Thoracic aorta (tissue), 2 donors: Measurements from ENCODE around the gene PCDHB8. TPM values are rescaled to one million over a fixed set of nuclear protein-coding genes. Genes with fewer than 3 reads are reported as not detected.
"Not testable (repeated sequence)": the region's sequence is repeated elsewhere in the genome, so short reads cannot be mapped to it uniquely, and the experiment has no call there.

ENCODE experiments used
- ATAC-seq: fragments of 150-250 bp; one replicate; pipeline ENCODE4 v1.8.0; 2017; ENCODE audit warnings: low read depth; ENCODE audit not compliant: insufficient number of reproducible peaks, low FRiP score
- DNase-seq: peaks from one replicate; pipeline ENCODE4 v3.0.0-alpha.2; 2020; ENCODE audit warnings: low spot score
- H3K27ac ChIP-seq, 2 donors: fragments of 200-600 bp; sonication (generic); 1 replicate in 1 of 2; 2 replicates in 1 of 2; pipeline ENCODE4 v1.5.1; 2016; ENCODE audit warnings: mild to moderate bottlenecking in 2 of 2, moderate library complexity in 2 of 2
- H3K27me3 ChIP-seq: fragments of 200-600 bp; sonication (generic); replicated peaks from 2 replicates; pipeline ENCODE4 v1.6.0; 2016; ENCODE audit warnings: mild to moderate bottlenecking; ENCODE audit not compliant: insufficient read depth
- H3K36me3 ChIP-seq: fragments of 200-600 bp; sonication (generic); one replicate; pipeline ENCODE4 v1.5.1; 2016
- H3K4me1 ChIP-seq, 2 donors: fragments of 200-600 bp; sonication (generic); 1 replicate in 1 of 2; 2 replicates in 1 of 2; pipeline versions ENCODE4 v1.5.1 to v1.6.0; 2016; ENCODE audit warnings: low read depth in 2 of 2, mild to moderate bottlenecking in 1 of 2; ENCODE audit not compliant: control insufficient read depth in 1 of 2
- H3K4me3 ChIP-seq: fragments of 200-600 bp; sonication (generic); 2 replicates; pipeline ENCODE4 v1.5.1; 2016; ENCODE audit warnings: mild to moderate bottlenecking
- H3K9me3 ChIP-seq: fragments of 200-600 bp; sonication (generic); 2 replicates; pipeline ENCODE4 v1.5.1; 2016
- total RNA-seq, 2 donors: library from RNA; depleted of rRNA; stranded (reverse); fragments of >200 nt; gene quantifications; one replicate each; pipeline versions ENCODE4 v1.1.0 to v1.2.3, GENCODE V29; 2016
- TF ChIP-seq, protein P1 (sequence below): fragments of 200-600 bp; sonication (generic); IDR thresholded peaks from one replicate; pipeline ENCODE4 v1.5.1; 2019; ENCODE audit warnings: antibody characterized with exemption

PCDHB8 gene
- total RNA-seq, 2 donors from 2014 or later = 0.95 to 1.7 TPM

DNA sequence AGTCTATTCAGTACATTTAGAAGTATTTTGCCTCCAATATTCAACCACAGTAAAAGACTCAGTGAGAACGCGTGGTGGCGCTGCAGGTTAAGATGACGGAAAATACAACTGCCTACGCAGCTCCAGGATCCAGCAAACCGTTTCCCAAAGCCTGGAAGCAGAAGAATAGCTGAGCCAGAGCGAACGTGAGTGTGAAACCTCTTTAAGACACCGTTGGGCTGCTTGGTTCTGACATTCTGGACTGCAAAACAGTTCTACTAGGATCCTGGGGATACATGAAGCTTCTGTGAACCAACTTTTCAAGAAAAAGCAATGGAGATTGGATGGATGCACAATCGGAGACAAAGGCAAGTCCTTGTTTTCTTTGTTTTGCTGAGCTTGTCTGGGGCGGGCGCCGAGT lies 4.7 kb downstream of the PCDHB8 start, which contains the start of gene PCDHB16:
Gene PCDHB16 (plus strand): TSS at position 140 of the 400 bp plus-strand sequence. CDS start 173 bp downstream, at position 313.
- H3K27ac ChIP-seq = peak within 1 kb of the TSS in 1 of 2 donors; percentile 58
- no peaks in the 10 kb centered on the region for H3K27me3 ChIP-seq
- DNase-seq (no peak), ATAC-seq (peak; percentile 31)
- H3K4me3 ChIP-seq = peak within 1 kb of the TSS; percentile 64
- H3K36me3 ChIP-seq = no peaks in the 10 kb centered on the region
- TF ChIP-seq, protein P1, sequence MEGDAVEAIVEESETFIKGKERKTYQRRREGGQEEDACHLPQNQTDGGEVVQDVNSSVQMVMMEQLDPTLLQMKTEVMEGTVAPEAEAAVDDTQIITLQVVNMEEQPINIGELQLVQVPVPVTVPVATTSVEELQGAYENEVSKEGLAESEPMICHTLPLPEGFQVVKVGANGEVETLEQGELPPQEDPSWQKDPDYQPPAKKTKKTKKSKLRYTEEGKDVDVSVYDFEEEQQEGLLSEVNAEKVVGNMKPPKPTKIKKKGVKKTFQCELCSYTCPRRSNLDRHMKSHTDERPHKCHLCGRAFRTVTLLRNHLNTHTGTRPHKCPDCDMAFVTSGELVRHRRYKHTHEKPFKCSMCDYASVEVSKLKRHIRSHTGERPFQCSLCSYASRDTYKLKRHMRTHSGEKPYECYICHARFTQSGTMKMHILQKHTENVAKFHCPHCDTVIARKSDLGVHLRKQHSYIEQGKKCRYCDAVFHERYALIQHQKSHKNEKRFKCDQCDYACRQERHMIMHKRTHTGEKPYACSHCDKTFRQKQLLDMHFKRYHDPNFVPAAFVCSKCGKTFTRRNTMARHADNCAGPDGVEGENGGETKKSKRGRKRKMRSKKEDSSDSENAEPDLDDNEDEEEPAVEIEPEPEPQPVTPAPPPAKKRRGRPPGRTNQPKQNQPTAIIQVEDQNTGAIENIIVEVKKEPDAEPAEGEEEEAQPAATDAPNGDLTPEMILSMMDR = peak; percentile 26
- H3K9me3 ChIP-seq = peaks cover 53% of the 10 kb centered on the region
- H3K4me1 ChIP-seq = no peaks in the 10 kb centered on the region

DNA sequence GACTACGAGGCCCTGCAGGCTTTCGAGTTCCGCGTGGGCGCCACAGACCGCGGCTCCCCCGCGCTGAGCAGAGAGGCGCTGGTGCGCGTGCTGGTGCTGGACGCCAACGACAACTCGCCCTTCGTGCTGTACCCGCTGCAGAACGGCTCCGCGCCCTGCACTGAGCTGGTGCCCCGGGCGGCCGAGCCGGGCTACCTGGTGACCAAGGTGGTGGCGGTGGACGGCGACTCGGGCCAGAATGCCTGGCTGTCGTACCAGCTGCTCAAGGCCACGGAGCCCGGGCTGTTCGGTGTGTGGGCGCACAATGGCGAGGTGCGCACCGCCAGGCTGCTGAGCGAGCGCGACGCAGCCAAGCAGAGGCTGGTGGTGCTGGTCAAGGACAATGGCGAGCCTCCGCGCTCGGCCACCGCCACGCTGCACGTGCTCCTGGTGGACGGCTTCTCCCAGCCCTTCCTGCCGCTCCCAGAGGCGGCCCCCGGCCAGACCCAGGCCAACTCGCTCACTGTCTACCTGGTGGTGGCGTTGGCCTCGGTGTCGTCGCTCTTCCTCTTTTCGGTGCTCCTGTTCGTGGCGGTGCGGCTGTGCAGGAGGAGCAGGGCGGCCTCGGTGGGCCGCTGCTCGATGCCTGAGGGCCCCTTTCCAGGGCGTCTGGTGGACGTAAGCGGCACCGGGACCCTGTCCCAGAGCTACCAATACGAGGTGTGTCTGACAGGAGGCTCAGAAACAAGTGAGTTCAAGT lies 6.7 kb downstream of the PCDHB8 start:
- DNase-seq, H3K4me1 ChIP-seq, H3K36me3 ChIP-seq, ATAC-seq, H3K27me3 ChIP-seq, H3K4me3 ChIP-seq, H3K27ac ChIP-seq: not testable (repeated sequence)
- H3K9me3 ChIP-seq = peaks cover 55% of the 10 kb centered on the region

DNA sequence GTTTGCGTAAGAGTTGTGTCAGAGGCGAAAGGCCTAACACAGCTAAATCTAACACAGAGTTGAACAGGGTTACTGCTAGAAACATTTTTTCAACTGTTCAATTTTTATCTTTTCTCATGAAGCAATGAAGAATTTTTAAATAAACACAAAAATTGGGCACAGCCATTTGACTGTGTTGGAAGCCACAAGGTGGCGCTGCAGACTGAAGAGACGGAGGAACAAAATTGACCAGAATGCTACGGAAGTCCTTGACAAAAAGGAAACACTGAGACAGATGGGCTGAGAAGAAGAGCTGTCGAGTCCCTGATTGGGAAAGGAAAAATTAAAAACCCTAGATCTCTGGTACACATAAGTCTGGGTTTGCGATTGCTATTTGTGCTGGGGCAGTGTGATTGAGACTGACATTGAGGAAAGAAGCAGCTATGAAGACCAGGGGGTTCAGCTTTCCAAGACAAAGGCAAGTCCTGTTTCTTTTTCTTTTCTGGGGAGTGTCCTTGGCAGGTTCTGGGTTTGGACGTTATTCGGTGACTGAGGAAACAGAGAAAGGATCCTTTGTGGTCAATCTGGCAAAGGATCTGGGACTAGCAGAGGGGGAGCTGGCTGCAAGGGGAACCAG lies 9.4 kb downstream of the PCDHB8 start, which contains the start of gene PCDHB9:
Gene PCDHB9 (plus strand): TSS at position 265 of the 616 bp plus-strand sequence. CDS start 158 bp downstream, at position 423.
- H3K9me3 ChIP-seq = peaks cover 68% of the 10 kb centered on the region

DNA sequence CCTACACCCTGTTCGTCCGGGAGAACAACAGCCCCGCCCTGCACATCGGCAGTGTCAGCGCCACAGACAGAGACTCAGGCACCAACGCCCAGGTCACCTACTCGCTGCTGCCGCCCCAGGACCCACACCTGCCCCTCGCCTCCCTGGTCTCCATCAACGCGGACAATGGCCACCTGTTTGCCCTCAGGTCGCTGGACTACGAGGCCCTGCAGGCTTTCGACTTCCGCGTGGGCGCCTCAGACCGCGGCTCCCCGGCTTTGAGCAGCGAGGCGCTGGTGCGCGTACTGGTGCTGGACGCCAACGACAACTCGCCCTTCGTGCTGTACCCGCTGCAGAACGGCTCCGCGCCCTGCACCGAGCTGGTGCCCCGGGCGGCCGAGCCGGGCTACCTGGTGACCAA lies 11.1 kb downstream of the PCDHB8 start:
- not testable (repeated sequence) for H3K4me3 ChIP-seq, H3K36me3 ChIP-seq, DNase-seq, ATAC-seq, H3K27me3 ChIP-seq, H3K27ac ChIP-seq, H3K4me1 ChIP-seq
- peaks cover 65% of the 10 kb centered on the region for H3K9me3 ChIP-seq

More for the DNA sequence above, 9.4 kb downstream of the PCDHB8 start, which contains the start of gene PCDHB9:
- Histone ChIP-seq H3K4me3 (no peak within 1 kb of the TSS), H3K27me3 (no peaks in the 10 kb centered on the region), H3K36me3 (no peaks in the 10 kb centered on the region), H3K4me1 (no peaks in the 10 kb centered on the region), H3K27ac (no peak within 1 kb of the TSS)
- TF ChIP-seq, protein P1 = no peak
- ATAC-seq (no peak), DNase-seq (no peak)

DNA sequence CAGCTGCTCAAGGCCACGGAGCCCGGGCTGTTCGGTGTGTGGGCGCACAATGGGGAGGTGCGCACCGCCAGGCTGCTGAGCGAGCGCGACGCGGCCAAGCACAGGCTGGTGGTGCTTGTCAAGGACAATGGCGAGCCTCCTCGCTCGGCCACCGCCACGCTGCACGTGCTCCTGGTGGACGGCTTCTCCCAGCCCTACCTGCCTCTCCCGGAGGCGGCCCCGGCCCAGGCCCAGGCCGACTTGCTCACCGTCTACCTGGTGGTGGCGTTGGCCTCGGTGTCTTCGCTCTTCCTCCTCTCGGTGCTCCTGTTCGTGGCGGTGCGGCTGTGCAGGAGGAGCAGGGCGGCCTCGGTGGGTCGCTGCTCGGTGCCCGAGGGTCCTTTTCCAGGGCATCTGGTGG lies 11.5 kb downstream of the PCDHB8 start:
- ATAC-seq, DNase-seq: not testable (repeated sequence)
- peaks cover 64% of the 10 kb centered on the region for H3K9me3 ChIP-seq

DNA sequence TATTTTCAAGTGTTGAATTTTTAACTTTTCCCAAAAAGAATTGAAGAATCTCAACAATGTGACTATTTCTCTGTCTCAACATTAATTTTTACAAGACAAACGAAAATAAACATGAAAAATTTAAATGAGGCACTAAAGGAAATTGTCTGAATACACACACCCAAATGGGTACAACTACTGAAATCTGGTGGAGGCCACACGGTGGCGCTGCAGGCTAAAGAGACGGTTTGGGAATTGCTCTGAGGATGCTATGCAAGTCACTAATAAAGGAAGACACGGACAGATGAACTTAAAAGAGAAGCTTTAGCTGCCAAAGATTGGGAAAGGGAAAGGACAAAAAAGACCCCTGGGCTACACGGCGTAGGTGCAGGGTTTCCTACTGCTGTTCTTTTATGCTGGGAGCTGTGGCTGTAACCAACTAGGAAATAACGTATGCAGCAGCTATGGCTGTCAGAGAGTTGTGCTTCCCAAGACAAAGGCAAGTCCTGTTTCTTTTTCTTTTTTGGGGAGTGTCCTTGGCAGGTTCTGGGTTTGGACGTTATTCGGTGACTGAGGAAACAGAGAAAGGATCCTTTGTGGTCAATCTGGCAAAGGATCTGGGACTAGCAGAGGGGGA lies 14.6 kb downstream of the PCDHB8 start, which contains the start of gene PCDHB10:
Gene PCDHB10 (plus strand): TSS at position 244 of the 616 bp plus-strand sequence. CDS start 200 bp downstream, at position 444.
- H3K27ac ChIP-seq = no peak within 1 kb of the TSS
- peaks cover 69% of the 10 kb centered on the region for H3K9me3 ChIP-seq
- H3K27me3 ChIP-seq = no peaks in the 10 kb centered on the region
- TF ChIP-seq, protein P1 = no peak
- no peak for DNase-seq
- no peaks in the 10 kb centered on the region for H3K36me3 ChIP-seq
- ATAC-seq = no peak
- H3K4me3 ChIP-seq = peak within 1 kb of the TSS; percentile 38
- H3K4me1 ChIP-seq = no peaks in the 10 kb centered on the region

More for the DNA sequence above, 11.5 kb downstream of the PCDHB8 start:
- H3K36me3 ChIP-seq, H3K4me3 ChIP-seq, H3K27me3 ChIP-seq, H3K4me1 ChIP-seq, H3K27ac ChIP-seq: not testable (repeated sequence)

DNA sequence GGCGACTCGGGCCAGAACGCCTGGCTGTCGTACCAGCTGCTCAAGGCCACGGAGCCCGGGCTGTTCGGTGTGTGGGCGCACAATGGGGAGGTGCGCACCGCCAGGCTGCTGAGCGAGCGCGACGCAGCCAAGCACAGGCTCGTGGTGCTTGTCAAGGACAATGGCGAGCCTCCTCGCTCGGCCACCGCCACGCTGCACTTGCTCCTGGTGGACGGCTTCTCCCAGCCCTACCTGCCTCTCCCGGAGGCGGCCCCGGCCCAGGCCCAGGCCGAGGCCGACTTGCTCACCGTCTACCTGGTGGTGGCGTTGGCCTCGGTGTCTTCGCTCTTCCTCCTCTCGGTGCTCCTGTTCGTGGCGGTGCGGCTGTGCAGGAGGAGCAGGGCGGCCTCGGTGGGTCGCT lies 16.7 kb downstream of the PCDHB8 start:
- H3K4me3 ChIP-seq, H3K27ac ChIP-seq, H3K4me1 ChIP-seq, H3K36me3 ChIP-seq, H3K27me3 ChIP-seq, ATAC-seq, DNase-seq: not testable (repeated sequence)
- H3K9me3 ChIP-seq = peaks cover 74% of the 10 kb centered on the region
